NT2/D1 (cell line): Measurements from ENCODE around the gene CYP46A1.

Source experiments
- SUZ12 ChIP-seq: IDR thresholded peaks from 2 replicates; pipeline ENCODE4 v1.6.1; 2011; ENCODE audit not compliant: insufficient read length, insufficient read depth; ENCODE audit errors: extremely low read depth
- YY1 ChIP-seq: IDR thresholded peaks from 2 replicates; pipeline ENCODE4 v1.6.1; 2011; ENCODE audit not compliant: insufficient read length, insufficient read depth

DNA sequence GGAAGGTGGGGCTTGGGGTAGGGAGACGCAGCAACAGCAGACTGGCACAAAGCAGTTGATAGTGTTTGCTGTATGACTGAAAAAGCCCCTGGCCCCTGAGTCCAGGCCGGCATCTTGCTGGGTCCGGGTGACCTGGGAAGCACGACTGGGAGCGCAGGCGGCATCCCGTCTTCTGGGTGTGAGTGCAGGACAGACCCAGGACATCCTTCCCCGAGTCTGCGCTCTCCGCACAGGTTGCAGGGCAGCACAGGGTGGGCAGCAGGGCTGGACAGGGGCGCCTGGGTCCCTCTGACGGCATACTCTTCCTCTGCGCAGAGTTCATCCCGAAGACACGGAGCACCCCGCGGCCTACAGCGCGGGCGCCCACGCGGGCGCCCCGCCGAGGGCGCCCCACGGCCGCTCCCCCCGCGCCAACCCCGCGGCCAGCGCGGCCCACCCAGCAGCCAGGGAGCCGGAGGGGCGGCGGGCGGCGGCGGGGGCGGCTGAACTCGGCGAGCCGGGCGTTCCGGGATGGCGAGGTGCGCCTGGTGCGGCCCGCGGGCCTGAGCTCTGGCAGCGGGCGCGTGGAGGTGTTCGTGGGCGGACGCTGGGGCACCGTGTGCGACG, 9.2 kb upstream of the CYP46A1 start:
- TF ChIP-seq SUZ12: no peak
- TF ChIP-seq YY1: no peak
